Panc1 (cell line): ENCODE results near the gene SCAMP4. TPM values are rescaled to one million over a fixed set of nuclear protein-coding genes. Genes with fewer than 3 reads are reported as not detected.

Experiments
- ATAC-seq: fragments of 200-7000 bp; cut with Tn5 transposase; 2 replicates; pipeline ENCODE4 v1.9.1; 2020; ENCODE audit warnings: mild to moderate bottlenecking, moderate library complexity
- BruUV-seq: library from RNA; stranded (reverse); fragments of 400-500 nt; replicated peaks from 2 replicates; lab custom pipeline; 2021; lab: Mats Ljungman, UMichigan
- CTCF ChIA-PET: fragments of 300-600 bp; sonication (Branson Sonifier 250); formaldehyde crosslinking; loops from one replicate; lab custom pipeline; 2022; ENCODE audit warnings: antibody characterized with exemption; lab: Charles Lee
- POLR2A ChIA-PET: fragments of 300-600 bp; sonication (Branson Sonifier 250); formaldehyde crosslinking; loops from one replicate; lab custom pipeline; 2022; ENCODE audit warnings: antibody characterized with exemption; lab: Charles Lee
- DNase-seq: peaks from one replicate; pipeline ENCODE4 v3.0.0-alpha.2; 2010; ENCODE audit warnings: low read depth, low spot score
- H3K27ac ChIP-seq: 2 replicates; pipeline ENCODE4 v1.5.1; 2011; ENCODE audit warnings: mild to moderate bottlenecking, low read length, inconsistent platforms
- H3K27me3 ChIP-seq: fragments of 200-500 bp; sonication (Bioruptor generic); 2 replicates; pipeline ENCODE4 v1.6.0; 2014; ENCODE audit warnings: low read length, inconsistent platforms; ENCODE audit not compliant: control insufficient read depth, insufficient read depth
- H3K36me3 ChIP-seq: fragments of 200-500 bp; sonication (Bioruptor generic); 2 replicates; pipeline ENCODE4 v1.5.1; 2014; ENCODE audit warnings: inconsistent platforms, mild to moderate bottlenecking, low read length, moderate library complexity; ENCODE audit not compliant: control insufficient read depth, insufficient read depth
- H3K4me1 ChIP-seq: 2 replicates; pipeline ENCODE4 v1.5.1; 2011; ENCODE audit warnings: inconsistent platforms, mild to moderate bottlenecking, low read length, moderate library complexity; ENCODE audit not compliant: control insufficient read depth, insufficient read depth
- H3K4me3 ChIP-seq, 2 experiments: 2 replicates each; pipeline ENCODE4 v1.5.1; 2011 to 2012; ENCODE audit warnings: low read depth in 2 of 2, low read length in 2 of 2, mild to moderate bottlenecking in 2 of 2, inconsistent platforms in 1 of 2, moderate library complexity in 1 of 2
- H3K9me3 ChIP-seq: fragments of 200-500 bp; sonication (Bioruptor generic); 2 replicates; pipeline ENCODE4 v1.5.1; 2014; ENCODE audit warnings: low read depth, mild to moderate bottlenecking, inconsistent platforms, low read length, moderate library complexity; ENCODE audit not compliant: control insufficient read depth, insufficient read depth
- CTCF ChIP-seq: fragments of 450-650 bp; IDR thresholded peaks from 2 replicates; pipeline ENCODE4 v1.5.1; 2017; ENCODE audit warnings: mild to moderate bottlenecking
- POLR2AphosphoS5 ChIP-seq: IDR thresholded peaks from 2 replicates; pipeline ENCODE4 v1.6.1; 2012; ENCODE audit warnings: mild to moderate bottlenecking, low read depth, low read length, moderate library complexity
- REST ChIP-seq, 2 experiments: IDR thresholded peaks; 2 replicates each; pipeline ENCODE4 v1.6.1; 2011 to 2012; ENCODE audit warnings: low read depth in 2 of 2, control low read depth in 1 of 2, low read length in 1 of 2, mild to moderate bottlenecking in 1 of 2, moderate library complexity in 1 of 2; ENCODE audit not compliant: insufficient read depth in 1 of 2
- SIN3A ChIP-seq: IDR thresholded peaks from 2 replicates; pipeline ENCODE4 v1.6.1; 2012; ENCODE audit warnings: low read depth, mild to moderate bottlenecking, low read length, moderate library complexity, borderline replicate concordance; ENCODE audit not compliant: insufficient read depth
- TCF7L2 ChIP-seq: IDR thresholded peaks from 2 replicates; pipeline ENCODE4 v1.6.1; 2011; ENCODE audit warnings: mild to moderate bottlenecking, low read depth, low read length, inconsistent platforms
- in situ Hi-C: cut with HindIII; loops from 2 replicates; pipeline ENCODE4 v1.10.0; 2016; ENCODE audit warnings: low sequenced_read_pairs, low pct_unique_long_range_greater_than_20kb
- intact Hi-C: fragments of 100-400 bp; cut with micrococcal nuclease; formaldehyde crosslinking; loops from one replicate; pipeline ENCODE4 v1.10.0; 2022; ENCODE audit not compliant: unreplicated experiment
- total RNA-seq: library from RNA; stranded (reverse); gene quantifications from one replicate; pipeline ENCODE4 v1.2.1, GENCODE V29; 2021; ENCODE audit not compliant: unreplicated experiment

SCAMP4 gene
- total RNA-seq, 1 experiment from 2014 or later: 98.4 TPM

DNA sequence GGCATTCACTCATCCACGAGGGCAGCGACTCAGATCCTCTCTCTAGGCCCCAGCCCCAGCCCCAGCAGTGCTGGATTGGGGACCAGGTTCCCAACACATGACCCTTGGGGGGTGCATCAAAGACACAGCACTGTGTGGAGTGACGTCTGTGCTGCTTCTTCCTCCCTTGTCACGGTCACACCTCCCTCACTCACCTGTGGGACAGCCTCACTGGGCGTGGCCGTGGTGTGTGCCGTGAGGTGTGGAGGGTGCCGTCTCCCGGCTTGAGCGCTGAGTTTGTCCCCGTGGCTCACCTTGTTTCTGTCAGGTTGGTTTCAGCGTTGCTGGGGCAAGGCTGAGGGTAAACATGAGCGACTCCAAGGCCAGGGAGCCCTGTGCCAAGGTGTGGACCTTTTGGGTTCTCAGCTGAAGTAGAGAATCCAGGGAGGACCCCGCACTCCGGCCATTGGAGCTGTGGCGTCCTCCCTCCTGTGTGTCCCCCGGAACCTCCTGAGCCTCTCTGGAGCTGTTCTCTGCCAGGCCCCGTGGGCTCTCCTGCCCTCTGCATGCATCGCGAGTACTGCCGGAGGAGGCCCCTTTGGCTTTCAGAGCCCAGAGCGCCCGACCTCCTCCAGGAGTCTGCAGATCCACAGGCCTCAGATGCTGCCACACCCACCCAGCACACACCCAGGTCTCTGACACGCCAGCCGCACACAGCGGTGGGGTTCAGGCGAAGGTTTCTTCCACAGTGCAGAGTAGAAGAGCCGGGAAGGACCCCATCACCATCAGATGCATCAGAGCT is 69.4 kb downstream of the SCAMP4 start:
- CTCF ChIA-PET: no interaction called here
- ATAC-seq (no peak), DNase-seq (no peak)
- Histone ChIP-seq H3K36me3 (no peaks in the 10 kb centered on the region), H3K4me1 (no peaks in the 10 kb centered on the region), H3K27ac (no peak overlapping the region), H3K4me3 (no peak overlapping the region), H3K27me3 (no peaks in the 10 kb centered on the region), H3K9me3 (no peaks in the 10 kb centered on the region)
- TF ChIP-seq SIN3A (no peak), CTCF (no peak), TCF7L2 (no peak), POLR2AphosphoS5 (no peak), REST (IDR thresholded peaks at IDR 0.05; ENCODE audit: insufficient read depth in 1 of 2, low read depth in 2 of 2, low read length in 1 of 2) (no peak)
- POLR2A ChIA-PET: no interaction called here
- in situ Hi-C loops: no loop called here
- no TSS peak for BruUV-seq
- intact Hi-C loops: no loop called here

DNA sequence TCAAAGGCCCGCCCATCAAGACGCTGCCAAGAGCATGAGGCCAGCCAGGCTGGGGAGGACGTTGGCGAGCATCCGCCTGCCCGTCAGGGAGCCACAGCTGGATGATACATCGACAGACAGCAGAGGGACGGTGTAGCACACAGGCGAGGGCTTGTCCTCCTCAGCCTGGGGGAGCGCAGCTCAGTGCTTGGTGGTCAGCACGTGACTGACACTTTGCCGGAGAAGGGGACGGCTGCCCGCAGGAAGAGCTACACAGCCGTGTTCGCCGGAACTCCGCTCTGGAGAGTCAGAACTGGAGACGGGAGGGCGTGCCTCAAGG is 69.9 kb downstream of the SCAMP4 start:
- no peak for TF ChIP-seq TCF7L2
- TF ChIP-seq CTCF: no peak
- TF ChIP-seq SIN3A: no peak
- TF ChIP-seq REST (IDR thresholded peaks at IDR 0.05; ENCODE audit: insufficient read depth in 1 of 2, low read depth in 2 of 2, low read length in 1 of 2): no peak
- TF ChIP-seq POLR2AphosphoS5: no peak

More for the DNA sequence above, 69.9 kb downstream of the SCAMP4 start:
- no peak for DNase-seq
- in situ Hi-C loops (no loop called here), intact Hi-C loops (no loop called here)
- BruUV-seq: no TSS peak
- ATAC-seq: no peak
- Histone ChIP-seq H3K9me3 (no peaks in the 10 kb centered on the region), H3K36me3 (no peaks in the 10 kb centered on the region), H3K4me3 (no peak overlapping the region), H3K27ac (no peak overlapping the region), H3K4me1 (no peaks in the 10 kb centered on the region), H3K27me3 (no peaks in the 10 kb centered on the region)
- ChIA-PET POLR2A (no interaction called here), CTCF (no interaction called here)
